ENCODE data around the gene TANGO6.

TANGO6 gene

DNA sequence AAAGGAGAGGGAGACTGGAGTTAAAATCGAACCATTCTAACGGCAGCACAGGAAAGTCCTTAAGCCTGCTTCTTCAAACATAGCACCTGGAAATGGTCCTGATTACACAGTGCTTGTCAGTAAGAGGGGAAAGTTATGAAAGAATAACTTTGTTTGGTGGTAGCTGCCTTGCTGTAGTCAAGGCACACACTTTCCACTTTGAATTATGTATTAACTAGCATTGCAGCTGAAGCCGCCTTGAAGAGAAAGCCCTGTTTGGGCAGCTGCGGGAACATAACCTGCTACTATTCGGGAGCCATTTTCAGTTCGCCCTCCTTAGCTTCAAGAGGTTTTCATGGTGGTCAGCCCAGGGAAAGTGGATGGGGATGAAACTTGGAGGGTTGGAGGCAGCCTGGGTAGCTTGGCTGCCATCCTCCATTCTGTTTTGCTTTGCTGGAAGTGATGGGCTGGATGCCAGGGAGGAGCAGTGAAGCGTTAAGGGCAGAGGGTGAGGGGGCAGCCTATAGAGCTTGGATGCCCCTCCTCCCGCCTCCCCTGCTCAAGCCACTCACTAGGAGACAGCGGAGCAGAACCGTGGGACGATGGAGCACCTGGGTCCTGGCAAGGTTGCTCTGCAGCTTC lies 256.9 kb downstream of the TANGO6 start:
- no peak for DNase-seq (ENCODE audit: low read depth)

DNA sequence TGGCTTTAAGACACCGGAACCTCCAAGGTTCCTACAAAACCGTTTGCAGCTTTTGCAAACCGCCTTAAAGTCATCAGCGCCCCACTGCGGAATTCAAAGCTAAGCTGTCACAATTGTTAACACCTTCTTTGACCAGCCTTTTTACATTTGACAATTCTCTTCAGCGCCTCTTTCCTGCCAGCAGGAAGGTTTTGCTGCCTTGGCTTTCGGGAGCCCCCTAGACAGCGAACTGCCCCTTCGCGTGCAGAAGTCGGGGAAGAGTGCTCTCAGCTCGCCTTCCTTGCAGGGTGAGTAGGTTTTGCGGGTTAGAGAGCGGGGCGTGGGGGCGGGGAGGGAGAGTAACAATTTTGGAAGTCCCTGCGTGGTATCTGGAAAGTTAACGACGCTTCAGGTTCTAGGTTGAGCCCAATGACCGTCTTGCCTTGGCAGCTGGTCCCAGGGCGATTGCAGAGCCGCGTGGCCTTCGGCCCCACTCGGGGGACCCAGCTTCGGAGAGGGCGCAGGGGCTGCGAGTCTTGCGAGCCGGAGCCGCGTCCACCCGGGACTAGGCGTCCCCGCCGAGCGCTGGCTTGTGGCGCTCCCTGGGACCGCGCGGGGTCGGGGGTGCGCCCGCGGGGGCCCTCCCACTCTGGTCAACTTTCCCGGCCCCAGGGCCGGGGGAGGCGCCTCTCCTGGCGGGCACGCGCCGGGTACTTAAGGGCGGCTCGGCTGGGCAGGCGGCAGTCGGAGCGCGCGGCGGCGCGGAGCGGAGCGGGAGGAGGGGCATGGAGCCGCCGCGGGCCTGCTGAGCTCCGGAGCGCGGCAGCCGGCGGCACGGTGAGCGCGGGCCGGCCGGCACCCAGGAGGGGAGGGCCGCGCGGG lies 262.4 kb downstream of the TANGO6 start, which contains the start of gene HAS3:
TSS of gene HAS3 (plus strand) at position 153 of the 861 bp plus-strand sequence. CDS start 3,743 bp downstream, outside the sequence.
- peak; percentile 22 for DNase-seq (ENCODE audit: low read depth)

DNA sequence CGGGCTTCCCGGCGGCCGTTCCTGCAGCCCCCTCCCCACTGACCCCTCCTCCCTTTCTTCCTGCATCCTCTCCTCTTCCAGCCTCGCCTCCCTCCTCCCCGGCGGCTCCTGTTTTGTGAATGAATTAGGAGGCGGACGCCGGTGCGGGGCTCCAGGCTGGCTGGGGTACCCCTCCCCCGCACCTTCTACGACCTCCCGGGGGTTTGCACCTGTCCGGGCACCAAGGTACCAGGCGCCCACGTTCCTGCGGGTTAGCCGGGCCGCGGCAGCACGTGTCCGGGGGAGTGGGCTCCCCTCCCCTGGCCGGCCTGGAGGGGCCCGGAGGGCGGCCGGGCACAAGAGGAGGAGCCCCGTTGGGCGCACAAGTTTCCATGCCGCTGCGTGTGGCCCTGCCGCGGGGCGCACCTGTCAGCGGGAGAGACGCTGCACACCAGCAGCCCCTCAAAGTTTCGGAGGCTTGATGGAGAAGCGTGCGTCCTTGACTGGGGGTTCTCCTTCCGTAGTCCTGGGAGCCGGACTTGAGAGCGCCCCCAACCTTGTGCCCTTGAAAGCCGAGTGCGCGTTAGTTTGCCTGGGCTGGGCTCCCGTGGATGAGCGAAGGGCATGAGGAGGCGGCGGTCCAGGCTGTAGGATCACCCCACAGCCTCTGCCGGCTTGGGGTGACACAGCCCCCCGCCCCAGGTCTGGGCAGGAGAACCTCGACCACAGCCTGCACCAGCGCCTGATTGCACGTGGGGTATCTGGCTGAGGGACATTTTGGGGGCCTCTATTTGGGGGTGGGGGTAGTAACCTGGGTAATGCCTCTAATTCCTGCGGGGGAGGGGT lies 263.4 kb downstream of the TANGO6 start:
- DNase-seq (ENCODE audit: low read depth) = no peak

DNA sequence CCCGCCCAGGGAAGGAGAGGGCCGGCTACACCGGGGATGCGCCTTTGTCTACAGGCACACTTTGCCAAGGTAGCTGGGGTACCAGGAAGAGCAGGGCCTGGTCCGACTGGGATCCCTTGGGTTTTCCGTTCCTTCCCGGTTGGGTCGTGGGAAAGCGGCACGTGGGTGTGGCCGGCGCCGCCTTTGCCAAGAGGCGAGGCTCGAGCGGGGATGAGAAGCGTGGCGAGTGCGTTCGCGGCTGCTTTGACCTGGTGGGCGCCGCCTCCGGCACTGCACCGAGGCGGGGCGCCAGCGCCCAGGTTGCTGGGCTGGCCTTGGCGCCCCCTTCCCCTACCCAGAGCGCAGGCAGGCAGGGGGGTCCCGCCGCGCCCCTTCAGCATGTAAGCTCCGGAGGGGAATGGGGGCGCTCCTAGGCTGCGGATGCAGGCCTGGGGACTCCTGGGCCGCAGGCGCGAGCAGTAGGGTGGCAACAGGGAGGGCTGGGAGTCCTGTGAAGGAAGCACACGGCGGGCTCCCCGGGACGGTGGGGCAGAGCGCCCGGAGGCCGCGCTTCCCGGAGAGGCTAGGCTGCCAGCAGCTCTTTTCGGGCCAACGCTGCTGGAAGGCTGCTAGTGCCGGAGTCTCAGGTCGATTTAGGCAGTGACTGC lies 264.1 kb downstream of the TANGO6 start:
- DNase-seq (ENCODE audit: low read depth) = no peak

DNA sequence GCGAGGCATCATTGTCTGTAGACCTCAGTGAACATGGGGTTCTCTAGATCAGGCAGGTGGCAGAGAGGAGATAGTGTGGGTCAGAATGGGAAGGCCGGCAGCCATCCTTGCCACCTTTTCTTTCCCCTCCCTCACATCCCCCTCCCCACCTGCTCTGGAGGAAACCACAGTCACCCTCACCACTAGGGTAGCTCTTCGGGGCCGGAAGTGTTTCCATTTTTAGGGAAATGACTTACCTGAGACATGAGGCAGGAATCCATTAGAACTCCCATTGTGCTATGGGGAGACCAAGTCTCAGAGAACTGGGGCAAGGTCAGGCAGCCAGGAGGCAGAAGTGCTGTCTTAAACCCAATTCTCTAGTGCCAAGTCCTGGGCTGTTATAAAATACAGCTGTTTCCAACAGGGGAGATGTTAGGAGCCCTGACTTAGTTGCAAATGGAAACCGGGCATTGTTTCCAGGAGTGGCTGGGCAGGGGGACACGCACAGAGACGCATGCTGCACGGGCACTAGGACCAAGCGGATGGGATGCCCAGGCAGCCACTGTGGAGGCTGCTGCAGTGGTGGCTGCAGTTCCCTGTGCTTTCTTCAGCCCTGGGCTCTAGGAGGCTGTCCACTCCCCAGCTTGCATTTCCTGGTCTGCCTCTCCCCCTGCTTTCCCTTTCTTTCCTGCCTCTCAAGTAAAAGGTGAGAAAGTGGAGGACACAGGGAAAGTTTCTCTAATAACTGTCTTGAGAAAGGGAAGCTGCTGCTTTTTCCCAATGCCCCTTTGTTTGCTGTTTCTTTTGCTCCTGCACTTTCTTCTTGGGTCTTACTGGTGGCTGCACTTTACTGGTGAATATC lies 265.0 kb downstream of the TANGO6 start:
- DNase-seq (ENCODE audit: low read depth) = no peak

DNA sequence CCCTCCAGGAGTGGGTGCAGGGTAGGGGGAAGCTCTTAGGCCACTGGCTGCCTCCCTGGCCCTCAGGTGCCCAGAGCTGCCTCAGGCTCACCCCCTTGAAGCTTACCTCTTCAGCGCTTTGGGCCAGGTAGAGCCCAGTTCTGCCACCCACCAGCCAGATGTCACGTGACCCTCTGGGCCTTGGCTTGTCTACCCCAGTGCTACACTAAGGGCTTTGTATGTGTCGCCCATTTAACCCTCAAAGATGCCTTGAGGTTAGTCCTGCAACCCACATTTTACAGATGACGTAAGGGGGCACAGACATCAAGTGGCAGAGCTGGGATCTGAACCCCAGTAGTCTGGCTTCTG lies 265.5 kb downstream of the TANGO6 start:
- DNase-seq (ENCODE audit: low read depth) = no peak

DNA sequence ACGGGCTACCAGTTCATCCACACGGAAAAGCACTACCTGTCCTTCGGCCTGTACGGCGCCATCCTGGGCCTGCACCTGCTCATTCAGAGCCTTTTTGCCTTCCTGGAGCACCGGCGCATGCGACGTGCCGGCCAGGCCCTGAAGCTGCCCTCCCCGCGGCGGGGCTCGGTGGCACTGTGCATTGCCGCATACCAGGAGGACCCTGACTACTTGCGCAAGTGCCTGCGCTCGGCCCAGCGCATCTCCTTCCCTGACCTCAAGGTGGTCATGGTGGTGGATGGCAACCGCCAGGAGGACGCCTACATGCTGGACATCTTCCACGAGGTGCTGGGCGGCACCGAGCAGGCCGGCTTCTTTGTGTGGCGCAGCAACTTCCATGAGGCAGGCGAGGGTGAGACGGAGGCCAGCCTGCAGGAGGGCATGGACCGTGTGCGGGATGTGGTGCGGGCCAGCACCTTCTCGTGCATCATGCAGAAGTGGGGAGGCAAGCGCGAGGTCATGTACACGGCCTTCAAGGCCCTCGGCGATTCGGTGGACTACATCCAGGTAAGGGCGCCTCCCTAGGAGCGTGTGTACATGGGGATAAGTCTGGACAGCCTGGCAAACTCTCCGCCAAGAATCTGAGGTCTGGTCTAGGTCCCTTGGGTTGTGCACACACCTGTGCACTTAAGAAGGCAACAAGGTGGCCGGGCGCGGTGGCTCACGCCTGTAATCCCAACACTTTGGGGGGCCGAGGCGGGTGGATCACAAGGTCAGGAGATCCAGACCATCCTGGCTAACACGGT lies 266.3 kb downstream of the TANGO6 start:
- DNase-seq (ENCODE audit: low read depth) = no peak

DNA sequence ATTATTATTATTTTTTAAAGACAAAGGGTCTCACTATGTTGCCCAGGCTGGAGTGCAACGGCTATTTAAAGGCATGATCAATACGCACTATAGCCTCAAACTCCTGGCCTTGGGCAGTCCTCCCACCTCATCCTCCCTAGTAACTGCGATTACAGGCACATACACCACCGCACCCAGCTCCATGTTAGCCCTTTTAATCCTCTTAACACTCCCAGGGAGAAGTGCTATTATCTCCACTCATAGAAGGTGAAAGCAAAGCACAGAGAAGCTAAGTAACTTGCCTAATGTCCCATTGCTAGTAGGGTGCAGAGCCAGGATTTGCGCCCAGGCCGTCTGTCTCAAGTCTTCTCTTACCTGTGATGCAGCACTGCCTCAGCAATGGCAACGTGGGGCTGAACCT lies 267.1 kb downstream of the TANGO6 start:
- no peak for DNase-seq (ENCODE audit: low read depth)

DNA sequence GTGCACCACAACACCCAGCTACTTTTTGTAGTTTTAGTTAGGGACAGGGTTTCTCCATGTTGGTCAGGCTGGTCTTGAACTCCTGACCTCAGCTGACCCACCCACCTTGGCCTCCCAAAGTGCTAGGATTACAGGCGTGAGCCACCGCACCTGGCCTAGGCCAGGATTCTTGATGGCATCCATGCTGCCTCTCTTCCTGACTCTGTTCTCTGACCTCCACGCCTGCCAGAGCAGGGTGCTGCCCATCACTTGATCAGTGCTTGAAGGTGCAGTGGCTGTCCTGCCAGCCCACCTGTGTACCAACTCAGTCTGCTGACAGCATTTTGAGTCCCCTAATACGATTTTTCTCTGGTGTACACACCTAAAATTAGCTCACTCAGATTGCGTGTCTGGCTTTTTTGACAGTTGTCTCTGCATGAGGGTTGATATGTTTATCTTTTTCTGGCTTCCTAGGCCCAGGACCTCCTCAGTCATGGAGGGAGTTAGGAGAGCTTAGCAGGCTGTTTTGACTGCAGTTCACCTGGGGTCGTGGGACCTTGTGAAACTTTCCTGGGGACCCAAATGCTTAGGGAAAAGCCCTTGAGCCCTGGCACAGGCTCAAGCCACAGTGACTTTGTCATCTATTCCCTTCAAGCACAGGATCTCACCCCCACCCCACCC lies 268.0 kb downstream of the TANGO6 start:
- no peak for DNase-seq (ENCODE audit: low read depth)

DNA sequence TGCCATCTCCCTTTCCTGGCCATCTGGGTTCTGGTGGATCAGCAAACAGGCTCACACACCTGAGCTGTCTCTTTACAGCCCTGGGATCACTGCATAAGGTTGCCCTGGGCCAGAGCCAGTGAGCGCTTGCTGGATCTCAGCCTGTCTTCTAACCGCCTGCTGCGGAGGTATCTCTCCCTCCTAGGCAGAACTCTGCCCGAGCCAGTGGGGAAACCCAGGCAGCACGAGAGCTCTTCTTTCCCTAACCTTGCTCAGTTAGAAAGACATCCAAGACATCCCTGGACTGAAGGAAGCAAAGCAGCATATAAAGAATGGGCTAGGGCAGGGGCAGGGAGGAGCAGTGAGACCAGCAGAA lies 268.5 kb downstream of the TANGO6 start:
- DNase-seq (ENCODE audit: low read depth) = no peak

DNA sequence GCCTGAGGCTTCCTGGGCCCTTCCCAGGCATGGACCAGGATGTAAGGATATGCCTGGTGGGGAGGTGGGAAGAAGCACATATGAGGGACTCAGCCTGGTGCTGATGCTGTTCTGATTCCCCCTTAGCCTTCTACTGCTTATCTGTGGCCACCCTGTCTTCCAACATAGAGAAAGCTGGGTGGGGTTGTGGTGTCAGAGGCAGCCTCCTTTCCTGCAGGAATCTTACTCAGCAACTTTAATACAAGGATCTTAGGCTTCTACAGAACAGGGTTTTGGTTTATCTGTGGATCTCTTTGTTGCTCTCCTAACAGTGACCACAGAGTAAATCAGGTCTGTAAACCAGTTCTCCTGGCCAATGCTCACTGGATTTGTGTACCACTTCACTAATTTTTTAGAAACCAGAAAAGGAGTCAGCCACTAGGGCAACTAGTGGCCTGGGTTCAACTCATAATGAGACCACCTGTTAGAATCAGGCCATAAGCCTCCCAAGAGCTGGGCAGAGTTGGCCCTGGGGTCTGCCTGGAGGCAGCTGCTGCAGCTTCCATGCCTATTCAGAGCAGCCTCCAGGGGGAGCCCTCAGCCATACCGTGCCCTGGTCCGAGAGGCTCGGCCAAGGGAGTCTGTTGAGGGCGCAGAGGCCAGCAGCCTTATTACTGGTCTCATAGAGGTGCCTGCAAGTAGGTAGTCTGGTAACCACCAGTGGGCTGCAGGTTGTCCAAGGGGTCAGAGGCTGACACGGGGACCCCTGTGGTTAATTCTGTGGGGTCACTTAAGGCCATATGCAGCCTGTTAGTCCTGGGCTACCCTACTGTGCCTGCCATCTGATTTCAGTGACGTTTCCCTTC lies 269.2 kb downstream of the TANGO6 start:
- DNase-seq (ENCODE audit: low read depth) = no peak

DNA sequence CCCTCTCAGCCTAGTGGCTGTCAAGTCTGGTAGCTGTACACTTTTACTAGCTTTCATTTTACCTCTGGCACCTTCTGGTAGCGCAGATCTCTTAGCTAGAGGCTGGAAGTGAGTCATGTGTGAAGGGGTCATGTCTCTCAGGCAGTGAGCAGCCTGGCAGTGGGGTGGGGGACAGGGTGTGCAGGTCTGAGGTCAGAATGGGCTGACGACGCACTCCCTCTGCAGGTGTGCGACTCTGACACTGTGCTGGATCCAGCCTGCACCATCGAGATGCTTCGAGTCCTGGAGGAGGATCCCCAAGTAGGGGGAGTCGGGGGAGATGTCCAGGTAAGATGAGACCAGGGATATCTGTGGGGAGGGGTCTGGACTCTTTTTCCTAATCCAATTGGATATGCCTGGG lies 269.9 kb downstream of the TANGO6 start:
- DNase-seq (ENCODE audit: low read depth) = no peak

DNA sequence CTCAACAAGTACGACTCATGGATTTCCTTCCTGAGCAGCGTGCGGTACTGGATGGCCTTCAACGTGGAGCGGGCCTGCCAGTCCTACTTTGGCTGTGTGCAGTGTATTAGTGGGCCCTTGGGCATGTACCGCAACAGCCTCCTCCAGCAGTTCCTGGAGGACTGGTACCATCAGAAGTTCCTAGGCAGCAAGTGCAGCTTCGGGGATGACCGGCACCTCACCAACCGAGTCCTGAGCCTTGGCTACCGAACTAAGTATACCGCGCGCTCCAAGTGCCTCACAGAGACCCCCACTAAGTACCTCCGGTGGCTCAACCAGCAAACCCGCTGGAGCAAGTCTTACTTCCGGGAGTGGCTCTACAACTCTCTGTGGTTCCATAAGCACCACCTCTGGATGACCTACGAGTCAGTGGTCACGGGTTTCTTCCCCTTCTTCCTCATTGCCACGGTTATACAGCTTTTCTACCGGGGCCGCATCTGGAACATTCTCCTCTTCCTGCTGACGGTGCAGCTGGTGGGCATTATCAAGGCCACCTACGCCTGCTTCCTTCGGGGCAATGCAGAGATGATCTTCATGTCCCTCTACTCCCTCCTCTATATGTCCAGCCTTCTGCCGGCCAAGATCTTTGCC lies 271.1 kb downstream of the TANGO6 start:
- DNase-seq (ENCODE audit: low read depth) = no peak

DNA sequence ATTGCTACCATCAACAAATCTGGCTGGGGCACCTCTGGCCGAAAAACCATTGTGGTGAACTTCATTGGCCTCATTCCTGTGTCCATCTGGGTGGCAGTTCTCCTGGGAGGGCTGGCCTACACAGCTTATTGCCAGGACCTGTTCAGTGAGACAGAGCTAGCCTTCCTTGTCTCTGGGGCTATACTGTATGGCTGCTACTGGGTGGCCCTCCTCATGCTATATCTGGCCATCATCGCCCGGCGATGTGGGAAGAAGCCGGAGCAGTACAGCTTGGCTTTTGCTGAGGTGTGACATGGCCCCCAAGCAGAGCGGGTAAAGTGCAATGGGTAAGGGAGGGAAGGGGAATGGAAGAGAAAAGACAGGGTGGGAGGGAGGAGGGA lies 271.6 kb downstream of the TANGO6 start:
- DNase-seq (ENCODE audit: low read depth) = no peak

DNA sequence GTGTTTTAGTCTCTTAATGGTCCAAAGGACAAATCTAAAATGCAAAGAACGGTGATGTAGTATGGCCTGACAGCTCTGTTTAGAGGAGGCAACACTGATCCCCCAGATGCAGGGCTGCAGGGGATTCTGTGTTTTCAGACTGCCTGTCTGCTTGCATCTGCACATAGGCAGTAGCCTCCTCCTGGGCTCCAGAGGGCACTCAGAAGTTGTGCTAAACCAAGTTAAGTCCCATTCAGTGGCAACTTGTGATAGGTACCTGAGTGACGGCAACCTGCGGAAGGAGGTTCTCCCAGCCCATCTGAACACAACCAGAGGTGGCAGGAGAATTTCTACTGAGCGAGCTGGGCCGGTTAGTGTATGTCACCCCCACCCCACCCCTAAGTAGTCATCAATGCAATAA lies 272.0 kb downstream of the TANGO6 start:
- DNase-seq (ENCODE audit: low read depth) = no peak

DNA sequence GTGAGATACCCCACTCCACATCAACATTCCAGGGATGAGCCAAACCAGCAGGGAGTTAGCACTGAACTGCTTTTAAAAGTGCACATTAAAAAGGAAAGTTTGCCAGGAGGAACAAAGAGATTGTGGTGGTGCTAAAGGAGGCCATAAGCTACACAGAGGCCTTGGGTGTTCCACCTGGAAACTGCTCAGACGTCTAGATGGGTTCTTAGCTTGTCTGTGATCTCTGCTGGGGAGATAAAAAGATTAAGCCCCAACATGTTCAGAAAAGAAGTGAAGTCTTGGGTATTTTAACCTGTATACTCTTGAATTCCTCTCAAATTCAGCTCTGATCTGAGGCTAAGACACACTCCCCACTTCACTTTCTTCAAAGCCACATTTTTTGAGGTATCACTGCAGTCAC lies 272.5 kb downstream of the TANGO6 start:
- no peak for DNase-seq (ENCODE audit: low read depth)

DNA sequence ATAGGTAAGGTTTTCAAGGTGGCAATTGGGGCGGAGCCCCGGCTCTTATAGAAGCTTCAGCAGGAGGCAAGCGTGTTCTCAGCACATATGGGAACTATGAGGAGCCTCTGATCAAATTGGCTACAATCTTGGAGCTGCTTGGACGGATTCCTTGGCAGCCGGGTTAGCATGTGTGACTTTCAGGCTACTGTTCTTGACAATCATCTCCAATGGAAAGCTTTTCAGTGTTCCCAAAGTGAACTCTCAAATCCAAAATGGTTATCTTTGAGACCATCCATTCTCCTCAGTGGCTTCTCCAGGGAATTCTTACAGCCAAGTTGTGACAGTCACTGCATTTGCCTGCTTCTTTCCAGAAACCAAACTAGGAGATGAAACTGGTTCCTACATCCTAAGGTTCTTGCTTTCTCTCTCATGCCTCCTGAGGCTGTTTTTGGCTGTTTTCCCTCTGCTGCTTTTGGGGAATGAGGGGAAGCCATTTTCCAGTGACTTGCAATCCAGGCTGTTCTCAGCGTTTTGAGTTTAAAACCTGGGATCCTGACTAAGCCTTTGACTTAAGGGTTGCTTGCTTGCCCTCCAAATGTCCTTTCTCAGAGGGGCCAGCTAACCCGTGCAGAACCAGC lies 273.0 kb downstream of the TANGO6 start:
- DNase-seq (ENCODE audit: low read depth) = no peak

DNA sequence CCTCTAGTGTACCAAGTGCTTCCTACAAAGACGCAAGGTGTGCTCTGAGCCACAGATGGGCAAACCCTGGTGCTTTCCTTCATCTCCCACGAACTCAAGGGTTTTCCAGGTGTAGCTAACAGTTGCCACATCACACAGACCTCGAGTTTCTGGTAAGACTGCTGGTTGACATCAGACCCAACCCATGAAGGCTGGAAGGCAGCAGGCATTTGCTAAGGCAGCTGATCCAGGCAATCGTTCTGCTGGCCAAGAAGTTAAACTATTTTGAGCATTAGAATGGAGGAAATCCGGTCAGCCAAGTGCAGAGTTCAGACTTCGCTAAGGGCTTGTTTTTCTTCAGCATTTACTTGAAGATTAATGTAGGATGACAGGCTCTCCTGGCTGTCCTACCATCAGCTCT lies 273.6 kb downstream of the TANGO6 start:
- no peak for DNase-seq (ENCODE audit: low read depth)

All from CMK (cell line).